Activated T-cell treated with anti-CD3 and anti-CD28 coated beads, Interleukin-2, amount 50 U/mL, for 48 hours (primary cell): ENCODE measurements around the gene TGFBR3L.

Source experiments
- DNase-seq, 2 experiments: peaks; one replicate each; pipeline ENCODE4 v3.0.0-alpha.2; 2020

The TGFBR3L gene

GRCh38 chr19:7963566-7963965, 48.9 kb downstream of the TGFBR3L start:
- DNase-seq, result no peak

DNA sequence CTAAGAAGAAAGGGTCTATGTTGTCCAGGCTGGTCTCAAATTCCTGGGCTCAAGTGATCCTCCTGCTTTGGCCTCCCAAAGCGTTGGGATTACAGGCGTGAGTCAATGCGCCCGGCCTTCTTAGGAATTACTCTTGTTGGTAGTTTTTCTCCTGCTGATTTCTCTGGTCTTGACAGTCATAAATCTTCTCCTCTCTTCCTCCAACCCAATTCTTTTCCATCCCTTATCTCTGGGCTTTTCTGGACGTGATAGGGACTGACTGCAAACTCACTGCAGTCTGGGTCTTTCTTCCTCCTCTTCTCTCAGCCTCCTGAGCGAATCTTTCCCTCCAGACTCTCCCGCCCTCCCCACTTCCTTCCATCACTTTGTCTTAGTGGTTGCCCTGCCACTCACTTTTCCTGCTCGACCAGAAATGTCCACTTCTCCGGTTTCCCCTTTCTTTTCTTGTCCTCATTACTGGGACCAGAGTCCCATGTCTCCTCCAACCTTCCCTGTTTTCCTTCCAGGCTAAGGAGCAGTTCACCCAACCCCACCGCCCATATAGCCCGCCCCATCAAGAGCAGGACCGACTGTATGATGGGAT, 50.7 kb downstream of the TGFBR3L start:
- DNase-seq, result no peak

DNA sequence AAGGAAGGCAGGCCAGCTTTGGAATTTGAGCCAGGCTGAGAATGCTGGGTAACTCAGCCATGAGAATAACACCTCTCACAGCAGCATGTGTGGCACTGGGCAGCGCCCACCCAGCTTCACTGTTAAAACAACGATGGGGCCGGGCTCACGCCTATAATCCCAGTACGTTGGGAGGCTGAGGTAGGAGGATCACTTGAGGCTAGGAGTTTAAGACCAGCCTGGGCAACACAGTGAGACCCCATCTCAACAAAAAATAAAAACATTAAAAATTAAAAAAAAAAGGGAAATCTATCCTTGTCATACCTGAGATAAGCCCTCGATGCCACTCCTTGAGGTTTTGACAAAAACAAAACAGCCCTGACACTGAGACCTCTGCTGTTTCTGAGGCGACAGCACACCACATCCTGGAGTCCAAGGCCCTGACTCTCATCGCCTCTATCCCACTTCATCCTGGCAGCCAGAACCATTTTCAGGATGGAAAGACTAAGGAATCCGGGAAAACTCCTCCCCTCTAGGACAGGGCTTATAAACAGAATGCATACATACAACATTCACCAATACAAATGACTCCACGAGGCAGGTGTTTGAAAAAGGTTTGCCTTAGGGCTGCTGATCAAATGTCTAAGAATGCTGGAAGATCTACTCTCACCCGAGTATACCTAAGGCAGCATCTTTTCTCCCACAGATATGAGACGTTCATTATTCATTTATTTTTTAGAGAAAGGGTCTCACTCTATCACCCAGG, 51.5 kb downstream of the TGFBR3L start:
- DNase-seq, result no peak

DNA sequence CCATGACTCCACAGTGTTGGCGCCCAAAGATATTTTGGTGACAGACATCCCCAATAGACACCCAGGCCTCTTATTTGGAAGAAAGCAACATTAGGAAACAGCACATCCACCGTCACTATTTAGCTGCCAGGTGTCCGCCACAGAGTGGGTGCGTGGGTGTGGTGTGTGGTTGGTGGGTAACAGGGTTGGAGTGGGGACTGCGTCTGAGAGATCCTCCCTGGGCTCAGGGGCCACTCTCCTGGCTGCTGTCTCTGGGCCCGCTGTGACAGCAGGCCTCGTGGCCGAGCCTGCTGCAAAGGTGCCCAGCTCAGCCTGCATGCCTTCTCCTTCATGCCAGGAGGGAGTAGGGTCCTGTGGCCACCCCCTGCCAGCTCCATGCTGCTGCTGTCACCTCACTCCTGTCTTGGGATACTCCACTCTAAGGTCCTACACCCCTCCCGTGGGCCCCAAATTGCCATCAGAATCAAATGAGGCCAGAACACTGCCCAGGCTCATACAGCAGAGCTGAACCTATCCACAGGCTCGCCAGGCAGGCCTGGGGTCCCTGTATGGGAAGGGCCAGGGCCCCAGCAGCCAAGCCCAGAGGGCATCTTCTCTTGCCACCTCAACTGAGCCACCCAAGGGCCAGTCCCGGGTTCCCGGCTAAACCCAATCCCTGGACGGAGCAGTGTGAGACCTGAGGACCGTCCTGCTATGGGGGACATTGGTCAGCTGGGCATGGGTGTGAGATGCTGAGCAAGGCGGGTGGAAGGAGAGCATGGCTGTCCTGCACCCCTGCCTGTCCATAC, 53.6 kb downstream of the TGFBR3L start:
- no peak for DNase-seq
